Endothelial cell of umbilical vein (primary cell): Measurements from ENCODE around the gene RNF144B.

Source experiments
- CTCF ChIP-seq, 2 donors: IDR thresholded peaks; 1 replicate in 1 of 2; 2 replicates in 1 of 2; pipeline ENCODE4 v1.5.1; 2011; ENCODE audit warnings: low read length in 2 of 2, mild to moderate bottlenecking in 2 of 2, moderate library complexity in 2 of 2, control low read depth in 1 of 2, inconsistent platforms in 1 of 2, low read depth in 1 of 2; ENCODE audit not compliant: insufficient read depth in 1 of 2; ENCODE audit errors: extremely low read depth in 1 of 2
- EZH2 ChIP-seq: IDR thresholded peaks from 2 replicates; pipeline ENCODE4 v1.6.1; 2012; ENCODE audit warnings: borderline replicate concordance, low read depth, mild to moderate bottlenecking, moderate library complexity, low read length, inconsistent platforms; ENCODE audit not compliant: severe bottlenecking
- FOS ChIP-seq: IDR thresholded peaks from 2 replicates; pipeline ENCODE4 v1.6.1; 2011; ENCODE audit warnings: mild to moderate bottlenecking, low read length, moderate library complexity, borderline replicate concordance; ENCODE audit not compliant: insufficient read depth
- JUN ChIP-seq: IDR thresholded peaks from 2 replicates; pipeline ENCODE4 v1.6.1; 2011; ENCODE audit warnings: borderline replicate concordance, low read depth; ENCODE audit not compliant: insufficient read length, insufficient read depth
- MAX ChIP-seq: IDR thresholded peaks from 2 replicates; pipeline ENCODE4 v1.6.1; 2011; ENCODE audit not compliant: insufficient read depth, insufficient read length
- POLR2A ChIP-seq: IDR thresholded peaks from 2 replicates; pipeline ENCODE4 v1.6.1; 2012; ENCODE audit warnings: low read depth, mild to moderate bottlenecking, control low read depth, low read length

GRCh38 chr6:18371010-18371409, 16.1 kb upstream of the RNF144B start:
- peak; percentile 44 for TF ChIP-seq POLR2A
- TF ChIP-seq CTCF (IDR thresholded peaks at IDR 0.05; ENCODE audit: extremely low read depth in 1 of 2, insufficient read depth in 1 of 2, low read depth in 1 of 2, low read length in 2 of 2) = no peak
- TF ChIP-seq MAX = no peak
- no peak for TF ChIP-seq EZH2
- TF ChIP-seq JUN = no peak
- TF ChIP-seq FOS = no peak
